Limb (tissue), 2 donors: Measurements from ENCODE around the gene ADCK2.
"Not testable (repeated sequence)": the region's sequence is repeated elsewhere in the genome, so short reads cannot be mapped to it uniquely, and the experiment has no call there.

ENCODE experiments used
- DNase-seq, 2 donors: peaks; one replicate each; pipeline ENCODE4 v3.0.0-alpha.2; 2016; ENCODE audit errors: extremely low spot score in 2 of 2

ADCK2 gene

GRCh38 chr7:140743255-140743654 is 70.5 kb downstream of the ADCK2 start:
- not testable (repeated sequence) for DNase-seq

- no peak for DNase-seq
Measured at GRCh38 chr7:140744005-140744404, 71.3 kb downstream of the ADCK2 start.
